ENCODE measurements around the gene LONP1.

LONP1 gene

DNA sequence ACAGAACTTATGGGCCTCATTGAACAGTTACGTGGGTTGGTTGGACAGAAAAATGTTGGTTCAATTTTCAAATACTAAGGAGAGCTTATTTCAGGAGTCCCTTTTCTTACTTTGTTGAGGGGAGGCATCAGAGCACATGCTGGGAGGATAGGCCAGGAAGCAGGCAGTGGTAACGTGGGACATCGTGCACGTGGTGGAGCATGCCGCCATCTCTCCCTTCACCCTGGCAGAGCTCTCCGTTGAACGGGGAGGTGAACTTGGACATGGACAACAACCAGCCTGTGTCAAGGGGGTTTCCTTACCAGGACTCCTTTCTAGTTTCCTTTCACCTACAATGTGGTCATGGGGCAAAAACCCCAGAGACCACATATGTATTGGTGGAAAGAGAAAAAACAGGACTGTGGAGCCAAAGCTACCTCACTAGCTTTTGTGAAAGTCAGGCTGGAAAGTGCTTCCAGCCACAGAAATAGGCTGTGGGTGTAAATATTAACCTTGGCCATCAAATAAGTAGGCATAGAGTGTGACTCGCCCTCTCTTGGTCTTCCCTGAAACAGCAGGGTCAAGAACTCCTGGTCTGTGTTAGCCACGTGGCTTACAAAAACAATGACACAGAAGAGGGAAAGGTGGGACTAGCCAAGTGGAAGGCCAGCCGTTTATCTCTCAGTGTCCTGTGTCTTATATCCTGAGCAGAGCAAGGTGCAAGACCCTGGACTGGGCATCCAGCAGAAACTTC lies 54.0 kb downstream of the LONP1 start:
- DNase-seq (ENCODE audit: low read depth) = no peak
- TF ChIP-seq POLR2A (IDR thresholded peaks at IDR 0.05; ENCODE audit: extremely low read depth, insufficient read length) = no peak
- TF ChIP-seq, protein P1, sequence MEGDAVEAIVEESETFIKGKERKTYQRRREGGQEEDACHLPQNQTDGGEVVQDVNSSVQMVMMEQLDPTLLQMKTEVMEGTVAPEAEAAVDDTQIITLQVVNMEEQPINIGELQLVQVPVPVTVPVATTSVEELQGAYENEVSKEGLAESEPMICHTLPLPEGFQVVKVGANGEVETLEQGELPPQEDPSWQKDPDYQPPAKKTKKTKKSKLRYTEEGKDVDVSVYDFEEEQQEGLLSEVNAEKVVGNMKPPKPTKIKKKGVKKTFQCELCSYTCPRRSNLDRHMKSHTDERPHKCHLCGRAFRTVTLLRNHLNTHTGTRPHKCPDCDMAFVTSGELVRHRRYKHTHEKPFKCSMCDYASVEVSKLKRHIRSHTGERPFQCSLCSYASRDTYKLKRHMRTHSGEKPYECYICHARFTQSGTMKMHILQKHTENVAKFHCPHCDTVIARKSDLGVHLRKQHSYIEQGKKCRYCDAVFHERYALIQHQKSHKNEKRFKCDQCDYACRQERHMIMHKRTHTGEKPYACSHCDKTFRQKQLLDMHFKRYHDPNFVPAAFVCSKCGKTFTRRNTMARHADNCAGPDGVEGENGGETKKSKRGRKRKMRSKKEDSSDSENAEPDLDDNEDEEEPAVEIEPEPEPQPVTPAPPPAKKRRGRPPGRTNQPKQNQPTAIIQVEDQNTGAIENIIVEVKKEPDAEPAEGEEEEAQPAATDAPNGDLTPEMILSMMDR (IDR thresholded peaks at IDR 0.05; ENCODE audit: low read depth, low read length) = no peak
- no peak for TF ChIP-seq MYC (IDR thresholded peaks at IDR 0.05; ENCODE audit: low read depth, low read length)
- TF ChIP-seq, protein P2, sequence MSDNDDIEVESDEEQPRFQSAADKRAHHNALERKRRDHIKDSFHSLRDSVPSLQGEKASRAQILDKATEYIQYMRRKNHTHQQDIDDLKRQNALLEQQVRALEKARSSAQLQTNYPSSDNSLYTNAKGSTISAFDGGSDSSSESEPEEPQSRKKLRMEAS (IDR thresholded peaks at IDR 0.05; ENCODE audit: low read depth, low read length) = no peak
- H3K4me3 ChIP-seq (ENCODE audit: low read depth, low read length) = no peak overlapping the region

DNA sequence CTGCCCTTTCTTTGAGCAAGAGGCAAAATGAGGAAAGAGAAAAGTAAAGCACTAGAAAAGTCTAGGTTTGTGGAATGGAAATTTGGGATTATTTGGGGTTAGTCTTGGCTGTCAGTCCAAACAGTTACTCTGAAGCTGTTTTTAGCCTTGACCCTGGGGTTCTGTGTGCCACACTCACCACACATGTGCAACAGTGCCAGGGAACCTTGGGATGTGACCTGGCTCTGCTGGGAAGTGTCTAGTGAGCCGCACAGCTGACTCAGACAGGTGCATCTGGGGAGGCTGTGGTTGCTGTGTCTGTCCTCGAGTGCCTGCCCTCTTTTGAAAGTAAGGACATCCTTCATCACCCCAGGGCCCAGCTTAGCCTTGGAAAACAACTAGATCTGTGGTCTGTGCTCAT lies 55.4 kb downstream of the LONP1 start:
- DNase-seq (ENCODE audit: low read depth) = no peak
- no peak for TF ChIP-seq MYC (IDR thresholded peaks at IDR 0.05; ENCODE audit: low read depth, low read length)
- TF ChIP-seq, protein P1 (IDR thresholded peaks at IDR 0.05; ENCODE audit: low read depth, low read length) = no peak
- no peak for TF ChIP-seq POLR2A (IDR thresholded peaks at IDR 0.05; ENCODE audit: extremely low read depth, insufficient read length)
- TF ChIP-seq, protein P2 (IDR thresholded peaks at IDR 0.05; ENCODE audit: low read depth, low read length) = no peak
- H3K4me3 ChIP-seq (ENCODE audit: low read depth, low read length) = no peak overlapping the region

- no peak for DNase-seq (ENCODE audit: low read depth)
- TF ChIP-seq, protein P2 (IDR thresholded peaks at IDR 0.05; ENCODE audit: low read depth, low read length) = no peak
- TF ChIP-seq POLR2A (IDR thresholded peaks at IDR 0.05; ENCODE audit: extremely low read depth, insufficient read length) = no peak
- no peak for TF ChIP-seq MYC (IDR thresholded peaks at IDR 0.05; ENCODE audit: low read depth, low read length)
- TF ChIP-seq, protein P1 (IDR thresholded peaks at IDR 0.05; ENCODE audit: low read depth, low read length) = no peak
- H3K4me3 ChIP-seq (ENCODE audit: low read depth, low read length) = no peak overlapping the region
These were observed 56.0 kb downstream of the LONP1 start for GRCh38 chr19:5663904-5664303.

DNA sequence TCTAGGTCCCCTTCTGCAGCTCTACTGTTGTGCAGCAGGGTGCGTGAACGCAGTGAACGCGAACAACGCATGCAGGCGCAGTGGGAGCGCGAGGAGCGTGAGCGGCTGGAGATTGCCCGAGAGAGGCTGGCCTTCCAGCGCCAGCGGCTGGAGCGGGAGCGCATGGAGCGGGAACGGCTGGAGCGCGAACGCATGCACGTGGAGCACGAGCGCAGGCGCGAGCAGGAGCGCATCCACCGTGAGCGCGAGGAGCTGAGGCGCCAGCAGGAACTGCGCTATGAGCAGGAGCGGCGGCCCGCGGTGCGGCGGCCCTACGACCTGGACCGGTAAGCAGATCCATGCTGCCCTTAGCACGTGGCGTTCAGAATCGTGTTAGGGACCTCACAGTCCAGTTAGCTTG lies 58.5 kb downstream of the LONP1 start:
- TF ChIP-seq, protein P1 (IDR thresholded peaks at IDR 0.05; ENCODE audit: low read depth, low read length) = no peak
- TF ChIP-seq, protein P2 (IDR thresholded peaks at IDR 0.05; ENCODE audit: low read depth, low read length) = no peak
- TF ChIP-seq MYC (IDR thresholded peaks at IDR 0.05; ENCODE audit: low read depth, low read length) = no peak
- no peak for TF ChIP-seq POLR2A (IDR thresholded peaks at IDR 0.05; ENCODE audit: extremely low read depth, insufficient read length)
- H3K4me3 ChIP-seq (ENCODE audit: low read depth, low read length) = no peak overlapping the region
- no peak for DNase-seq (ENCODE audit: low read depth)

- no peak for DNase-seq (ENCODE audit: low read depth)
- TF ChIP-seq, protein P2 (IDR thresholded peaks at IDR 0.05; ENCODE audit: low read depth, low read length) = no peak
- no peak overlapping the region for H3K4me3 ChIP-seq (ENCODE audit: low read depth, low read length)
These were observed 64.5 kb downstream of the LONP1 start for GRCh38 chr19:5655412-5655811.

- DNase-seq (ENCODE audit: low read depth) = no peak
- TF ChIP-seq MYC (IDR thresholded peaks at IDR 0.05; ENCODE audit: low read depth, low read length) = no peak
- TF ChIP-seq, protein P2 (IDR thresholded peaks at IDR 0.05; ENCODE audit: low read depth, low read length) = no peak
- TF ChIP-seq, protein P1 (IDR thresholded peaks at IDR 0.05; ENCODE audit: low read depth, low read length) = no peak
- TF ChIP-seq POLR2A (IDR thresholded peaks at IDR 0.05; ENCODE audit: extremely low read depth, insufficient read length) = no peak
- no peak overlapping the region for H3K4me3 ChIP-seq (ENCODE audit: low read depth, low read length)
These were observed 65.0 kb downstream of the LONP1 start for GRCh38 chr19:5654931-5655330.

All from NB4 (cell line).